ENCODE data around the gene BRD4. TPM values are rescaled to one million over a fixed set of nuclear protein-coding genes. Genes with fewer than 3 reads are reported as not detected.

BRD4 gene
- polyA plus RNA-seq, 3 donors: 52.9 to 61.5 (median 56.8) TPM

DNA sequence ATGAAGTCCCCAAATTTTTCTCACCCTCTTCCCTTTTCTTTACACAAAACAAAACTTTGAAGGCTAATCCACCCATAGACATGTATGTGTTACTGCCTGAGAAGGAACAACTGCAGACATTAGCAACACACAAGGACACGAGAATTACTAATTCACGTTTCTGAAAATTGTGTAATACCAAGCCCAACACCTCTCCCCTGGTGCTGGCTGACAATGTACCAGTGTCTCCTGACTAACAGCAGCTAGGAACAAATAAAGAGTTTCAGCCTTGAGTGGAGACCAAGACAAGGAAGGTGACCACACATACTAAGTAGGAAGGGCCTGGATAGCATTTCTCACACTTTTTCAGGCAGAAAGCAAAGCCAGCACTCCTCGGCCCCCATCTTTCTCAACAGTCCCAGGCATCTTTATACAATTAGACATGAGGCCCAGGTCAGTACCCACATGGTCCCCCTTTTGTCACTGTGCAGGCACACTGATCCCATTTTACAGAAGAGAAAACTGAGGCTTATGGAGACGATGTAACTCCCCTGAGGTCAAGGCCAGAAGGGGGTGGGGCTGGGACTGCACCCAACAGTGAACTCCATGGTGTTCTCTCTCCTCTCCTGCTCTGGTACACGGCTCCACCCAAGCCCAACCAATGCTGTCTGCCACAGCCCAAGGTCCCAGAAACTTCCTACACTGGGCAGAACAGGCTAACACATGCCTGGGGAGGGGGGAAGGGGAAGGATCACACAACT, 8.7 kb downstream of the BRD4 start:
- no peak for DNase-seq (ENCODE audit: extremely low read depth in 1 of 11, low read depth in 9 of 11, low spot score in 4 of 11)

DNA sequence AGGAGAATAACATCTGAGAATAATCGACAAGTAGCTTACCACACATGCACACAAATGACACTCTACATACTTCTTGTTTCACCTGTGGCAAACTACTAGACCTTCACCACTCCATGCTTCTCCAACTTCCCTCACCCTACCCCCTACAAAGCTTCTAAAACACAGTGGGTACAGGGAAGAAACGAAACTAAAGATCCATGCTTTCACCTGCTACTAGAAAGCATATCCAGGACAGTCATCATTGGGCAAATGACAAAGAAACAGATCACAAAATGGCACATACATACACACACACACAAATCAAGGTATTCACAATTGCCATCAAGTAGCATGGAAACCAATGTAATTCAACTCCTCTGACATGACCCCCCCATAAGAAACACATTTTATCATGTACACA, 10.6 kb downstream of the BRD4 start:
- no peak for DNase-seq (ENCODE audit: extremely low read depth in 1 of 11, low read depth in 9 of 11, low spot score in 4 of 11)

DNA sequence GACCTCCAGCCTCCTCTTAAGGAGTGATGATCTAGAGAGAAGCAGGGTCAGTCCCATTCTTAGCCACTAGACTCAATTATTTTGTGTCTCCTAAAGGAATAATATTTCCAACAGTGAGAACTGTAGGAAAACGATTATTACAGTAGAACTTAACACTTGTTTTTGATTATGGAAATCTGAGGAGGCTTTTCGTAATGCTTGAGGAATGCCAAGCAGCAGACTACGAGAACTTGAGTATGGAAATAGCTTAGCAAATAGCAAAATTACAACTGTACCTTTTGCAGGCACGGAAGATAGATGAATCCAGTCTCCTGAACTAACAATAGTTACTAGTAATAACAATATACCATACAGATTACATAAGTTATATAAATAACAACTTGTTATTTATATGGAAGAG, 12.2 kb downstream of the BRD4 start:
- DNase-seq (ENCODE audit: extremely low read depth in 1 of 11, low read depth in 9 of 11, low spot score in 4 of 11): no peak

DNA sequence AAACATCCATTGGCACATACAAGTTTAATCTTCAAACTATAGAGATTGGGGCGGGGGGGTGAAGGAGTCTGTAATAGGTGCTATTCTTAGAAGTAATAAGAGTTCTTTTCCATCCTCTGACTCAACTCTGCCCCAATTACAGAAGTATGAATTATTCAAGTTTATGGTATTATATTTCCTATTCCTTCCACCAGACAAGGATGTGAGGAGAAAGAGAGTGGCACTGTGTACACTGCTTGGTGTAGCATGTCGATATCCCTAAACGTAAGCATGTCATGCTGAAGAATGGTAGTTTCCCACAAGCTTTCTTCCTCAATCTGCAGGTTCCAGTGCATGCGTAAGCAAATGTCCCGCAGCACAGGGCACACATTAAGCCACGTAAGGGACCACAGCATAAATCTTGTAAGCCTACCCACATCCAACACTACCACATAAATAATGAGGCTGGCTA, 14.1 kb downstream of the BRD4 start:
- no peak for DNase-seq (ENCODE audit: extremely low read depth in 1 of 11, low read depth in 9 of 11, low spot score in 4 of 11)

DNA sequence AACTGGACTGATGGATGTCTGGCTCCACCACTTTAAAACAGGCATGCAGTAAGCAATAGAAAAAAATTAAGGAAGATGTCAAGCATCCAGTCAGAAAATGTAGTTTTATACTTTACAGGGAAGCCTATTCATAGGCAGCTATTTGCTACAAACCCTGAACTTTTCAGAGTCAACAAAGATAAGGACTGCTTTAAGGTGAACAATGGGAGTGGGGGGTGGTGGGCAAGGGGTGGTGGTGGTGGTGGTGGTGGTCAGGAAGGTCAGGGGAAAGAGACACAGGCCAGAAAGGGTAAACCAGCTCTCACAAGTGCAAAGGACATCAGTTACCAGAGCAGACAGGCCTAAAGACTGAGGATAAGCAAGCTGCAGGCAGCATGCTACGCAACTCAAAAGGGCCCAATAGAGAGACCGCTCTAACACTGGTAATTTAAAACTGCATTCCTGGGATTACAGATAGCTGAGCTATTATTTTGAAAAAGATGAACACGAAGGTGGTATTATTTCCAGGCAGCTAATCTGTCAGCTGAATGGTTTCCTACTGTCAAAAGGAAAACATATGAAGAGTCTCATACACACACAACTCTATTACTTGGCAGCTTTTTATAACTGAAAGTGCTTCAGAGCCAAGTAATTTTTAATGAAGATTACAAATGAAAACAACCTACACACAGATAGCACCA, 14.8 kb downstream of the BRD4 start:
- DNase-seq (ENCODE audit: extremely low read depth in 1 of 11, low read depth in 9 of 11, low spot score in 4 of 11): no peak

DNA sequence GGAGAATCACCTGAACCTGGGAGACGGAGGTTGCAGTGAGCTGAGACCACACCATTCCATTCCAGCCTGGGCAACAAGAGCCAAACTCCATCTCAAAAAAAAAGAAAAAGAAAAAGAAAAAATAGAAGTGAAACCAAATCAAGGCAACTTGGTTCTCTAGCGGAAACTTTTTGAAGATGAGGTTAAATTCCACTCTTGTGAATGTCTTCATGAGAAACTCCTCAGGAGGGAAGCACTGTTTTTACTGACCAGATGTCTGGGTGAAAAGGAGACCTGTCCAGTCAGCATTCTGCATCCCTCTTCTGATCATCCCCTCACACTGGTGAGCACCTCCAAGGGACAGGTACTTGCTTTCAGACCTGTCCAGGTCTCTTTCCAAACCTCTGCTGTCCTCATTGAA, 15.8 kb downstream of the BRD4 start:
- DNase-seq (ENCODE audit: extremely low read depth in 1 of 11, low read depth in 9 of 11, low spot score in 4 of 11): no peak

DNA sequence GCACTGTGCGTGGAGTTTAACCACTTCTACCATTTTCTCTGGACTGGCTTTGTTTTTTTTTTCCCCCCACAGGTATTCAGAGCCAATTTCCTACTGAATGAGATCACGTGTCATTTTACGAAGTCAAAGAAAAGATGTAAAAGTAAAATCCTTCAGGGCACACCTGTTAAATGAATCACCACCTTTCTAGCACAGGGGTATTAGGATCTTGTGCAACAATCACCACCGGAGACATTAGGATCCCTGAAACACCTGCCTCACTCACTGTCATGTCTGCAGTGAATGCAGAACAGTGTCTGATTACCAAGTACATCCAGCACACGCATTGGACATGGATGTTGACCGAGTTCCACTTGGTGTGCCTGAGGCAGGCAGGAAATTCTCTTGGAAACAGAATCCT, 17.2 kb downstream of the BRD4 start:
- no peak for DNase-seq (ENCODE audit: extremely low read depth in 1 of 11, low read depth in 9 of 11, low spot score in 4 of 11)

DNA sequence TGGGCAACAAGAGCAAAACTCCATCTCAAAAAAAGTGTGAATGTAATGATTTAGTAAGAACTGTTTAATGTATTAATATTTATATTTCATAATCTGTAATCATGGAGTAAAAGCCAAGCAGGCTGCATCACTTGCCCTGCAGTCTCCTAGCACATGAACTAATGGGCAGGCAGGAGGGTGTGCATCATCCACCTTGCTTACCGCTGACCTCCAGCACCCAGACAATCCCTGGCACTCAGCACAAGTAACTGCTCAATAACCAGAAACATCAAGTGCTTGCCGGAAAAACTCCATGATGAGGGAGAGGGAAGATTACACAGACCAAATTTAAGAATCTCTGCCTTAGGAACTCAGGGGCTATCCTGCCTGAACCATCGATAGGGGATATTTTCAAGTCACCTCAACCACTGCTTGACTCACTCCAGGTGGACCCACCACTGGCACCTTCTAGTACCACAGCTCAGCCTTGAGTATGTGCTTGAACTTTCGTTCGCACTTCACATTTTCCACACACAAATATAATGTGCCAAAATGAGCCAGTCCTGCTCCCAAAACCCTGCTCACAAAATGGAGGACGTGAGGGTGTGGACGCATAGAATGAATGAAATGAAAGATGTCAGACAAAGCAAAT, 18.6 kb downstream of the BRD4 start:
- no peak for DNase-seq (ENCODE audit: extremely low read depth in 1 of 11, low read depth in 9 of 11, low spot score in 4 of 11)

DNA sequence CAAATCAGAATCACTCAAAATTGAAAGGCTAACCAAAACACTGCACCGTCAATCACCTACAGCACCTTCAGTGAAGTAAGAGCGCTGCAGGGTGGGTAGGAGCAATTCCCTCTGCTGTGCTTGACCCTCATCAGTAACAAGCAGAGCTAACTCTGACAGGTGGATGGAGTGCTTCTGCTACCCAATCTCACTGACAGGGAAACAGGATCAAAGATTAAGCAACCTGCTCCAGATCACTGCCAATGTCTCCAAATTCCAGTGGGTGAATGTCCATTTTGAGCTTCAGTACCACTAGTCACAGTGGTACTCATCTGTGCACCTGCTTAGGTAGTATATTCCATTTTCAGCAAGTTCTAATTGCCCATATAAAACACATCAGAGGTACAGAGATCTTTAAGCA, 25.2 kb downstream of the BRD4 start:
- no peak for DNase-seq (ENCODE audit: extremely low read depth in 1 of 11, low read depth in 9 of 11, low spot score in 4 of 11)

DNA sequence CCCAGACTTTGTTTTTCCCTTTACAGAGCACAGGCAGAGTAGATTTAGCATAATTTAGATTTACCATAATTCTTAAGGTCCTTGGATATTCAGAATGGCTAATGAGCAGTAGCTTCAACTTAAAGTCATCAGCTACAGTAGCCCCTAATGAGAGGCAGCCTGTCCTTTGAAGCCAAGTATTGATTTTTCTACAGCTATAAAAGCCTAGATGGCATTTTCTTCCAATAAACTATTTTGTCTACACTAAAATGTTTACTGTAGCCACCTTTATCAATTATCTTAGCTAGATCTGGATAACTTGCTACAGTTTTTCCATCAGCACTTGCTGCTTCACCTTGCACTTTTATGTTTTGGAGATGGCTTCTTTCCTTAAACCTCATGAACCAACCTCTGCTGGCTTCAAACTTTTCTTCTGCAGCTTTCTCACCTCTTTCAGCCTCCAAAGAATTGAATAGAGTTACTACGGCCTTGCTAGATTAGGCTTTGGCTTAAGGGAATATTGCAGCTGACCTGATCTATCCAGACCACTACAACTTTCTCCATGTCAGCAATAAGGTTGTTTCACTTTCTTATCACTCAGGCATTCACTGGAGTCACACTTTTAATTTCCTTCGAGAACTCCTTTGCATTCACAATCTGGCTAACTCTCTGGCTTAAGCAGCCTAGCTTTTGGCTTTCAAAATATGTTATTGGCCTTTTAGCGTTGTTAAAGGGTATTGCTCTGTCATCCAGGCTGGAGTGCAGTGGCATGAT, 26.6 kb downstream of the BRD4 start:
- DNase-seq (ENCODE audit: extremely low read depth in 1 of 11, low read depth in 9 of 11, low spot score in 4 of 11): no peak

DNA sequence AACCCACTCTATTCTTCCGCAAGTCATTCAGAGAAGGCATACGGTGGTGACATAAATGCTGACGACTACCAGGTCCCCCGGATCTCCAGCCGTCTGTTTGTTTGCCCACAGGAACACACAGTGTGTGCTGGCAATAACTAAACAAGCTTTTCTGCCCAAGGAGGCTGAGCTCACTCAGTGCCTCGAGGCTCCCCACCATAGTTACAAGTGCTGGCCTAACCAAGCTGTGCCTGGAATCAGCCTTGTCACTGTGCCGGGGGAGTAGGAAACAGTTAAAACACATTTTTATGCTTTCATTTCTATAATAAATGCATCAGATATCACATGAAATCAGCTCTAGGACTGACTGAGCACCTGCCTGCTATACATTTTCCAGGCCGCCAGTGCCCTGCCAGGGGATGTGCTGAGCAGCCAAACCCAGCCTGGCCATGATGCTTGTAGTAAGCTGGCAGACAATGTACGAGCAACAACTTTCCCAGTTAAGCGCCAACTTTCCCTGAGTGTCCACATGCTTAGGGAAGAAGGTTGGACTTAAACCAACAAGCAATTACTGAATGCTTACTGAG, 28.1 kb downstream of the BRD4 start:
- DNase-seq (ENCODE audit: extremely low read depth in 1 of 11, low read depth in 9 of 11, low spot score in 4 of 11): no peak

DNA sequence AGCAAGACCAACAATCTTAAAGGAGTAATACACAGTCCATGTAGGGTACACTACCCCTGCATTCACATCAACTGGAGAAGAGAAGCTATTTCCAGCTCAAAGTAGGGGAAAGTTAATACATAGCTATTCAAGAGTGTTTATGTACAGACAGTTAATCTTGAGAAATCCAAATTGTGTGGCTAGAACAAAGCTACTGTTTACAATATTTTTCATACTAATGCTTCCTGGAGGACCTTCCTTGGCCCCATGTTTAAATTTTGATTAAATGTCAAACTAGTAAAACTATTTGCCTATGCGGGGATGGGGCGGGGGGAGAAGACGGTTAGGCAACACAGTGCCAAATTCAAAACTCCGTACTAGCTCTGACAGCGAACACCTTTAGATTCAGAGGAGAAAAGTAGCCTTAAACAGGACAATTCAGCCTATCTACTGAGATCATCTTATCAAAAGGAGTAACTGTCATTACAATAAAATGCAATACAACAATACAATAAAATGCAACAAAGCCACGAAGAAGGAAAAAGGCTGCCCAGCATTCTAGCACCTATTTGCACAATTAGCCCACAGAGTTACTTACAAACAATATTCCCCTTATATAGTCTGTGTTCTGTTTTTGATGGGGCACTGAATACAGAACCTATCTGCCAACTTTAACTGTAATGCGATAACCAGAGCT, 29.1 kb downstream of the BRD4 start:
- no peak for DNase-seq (ENCODE audit: extremely low read depth in 1 of 11, low read depth in 9 of 11, low spot score in 4 of 11)

DNA sequence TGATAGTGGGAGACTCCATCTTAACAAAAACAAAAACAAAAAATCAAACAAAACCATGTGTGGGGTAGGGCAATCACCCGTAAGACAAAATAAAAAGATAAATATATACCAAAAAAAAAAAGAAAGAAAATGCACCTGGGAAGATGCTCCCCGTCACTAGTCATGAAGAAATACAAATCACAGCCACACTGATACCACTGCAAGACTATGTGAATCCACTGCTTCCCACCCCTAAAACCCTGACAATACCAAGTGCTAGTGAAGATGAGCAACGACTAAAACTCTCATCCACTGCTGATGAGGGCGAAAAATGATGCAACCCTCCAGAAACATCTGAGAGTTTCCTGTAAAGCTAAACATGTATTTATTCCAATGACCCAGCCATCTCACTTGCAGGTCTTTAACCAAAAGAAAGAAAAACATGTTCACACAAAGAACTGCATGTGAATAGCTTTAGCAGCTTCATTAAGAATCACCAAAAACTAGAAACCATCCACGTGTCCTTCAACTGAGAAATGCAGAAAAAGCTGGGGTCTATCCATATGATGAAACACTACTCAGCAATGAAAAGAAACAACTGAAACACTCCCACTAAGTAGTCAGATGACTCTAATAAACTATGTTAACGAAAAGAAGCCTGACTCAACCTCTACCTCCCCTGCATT, 31.7 kb downstream of the BRD4 start:
- DNase-seq (ENCODE audit: extremely low read depth in 1 of 11, low read depth in 9 of 11, low spot score in 4 of 11): no peak

DNA sequence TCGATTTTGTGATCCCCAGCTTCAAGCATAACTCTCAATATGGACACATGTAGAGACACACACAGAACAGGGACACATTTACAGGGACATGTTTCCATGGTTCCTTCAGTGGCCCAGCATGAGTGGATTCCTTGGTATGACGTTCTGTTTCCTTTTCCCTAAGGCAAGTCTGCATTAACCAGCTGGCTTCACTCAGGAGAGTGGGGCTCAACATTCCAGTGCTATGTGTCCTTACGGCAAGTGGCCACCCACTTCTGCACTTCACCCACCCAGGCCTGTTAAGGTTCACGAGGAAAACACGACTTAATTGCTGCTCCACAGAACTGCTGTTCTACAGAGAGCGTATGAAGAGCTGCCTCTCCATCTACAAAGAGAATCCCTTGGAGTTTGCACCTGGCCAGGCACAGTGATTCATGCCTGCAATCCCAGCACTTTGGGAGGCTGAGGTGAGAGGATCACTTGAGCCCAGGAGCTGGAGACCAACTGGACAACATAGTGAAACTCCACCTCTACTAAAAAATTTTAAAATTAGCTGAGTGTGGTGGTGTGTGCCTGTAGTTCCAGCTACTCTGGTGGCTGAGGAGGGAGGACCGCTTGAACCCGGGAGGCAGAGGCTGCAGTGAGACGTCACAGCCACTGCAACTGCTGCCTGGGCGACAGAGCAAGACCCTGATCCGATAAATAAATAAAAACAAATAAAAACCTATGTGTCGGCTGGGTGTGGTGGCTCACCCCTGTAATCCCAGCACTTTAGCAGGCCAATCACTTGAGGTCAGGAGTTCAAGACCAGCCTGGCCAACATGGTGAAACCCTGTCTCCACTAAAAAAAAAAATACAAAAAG, 32.5 kb downstream of the BRD4 start:
- peak in 4 of 11 donors; percentile 15 to 64 (median 43) for DNase-seq (ENCODE audit: extremely low read depth in 1 of 11, low read depth in 9 of 11, low spot score in 4 of 11)

DNA sequence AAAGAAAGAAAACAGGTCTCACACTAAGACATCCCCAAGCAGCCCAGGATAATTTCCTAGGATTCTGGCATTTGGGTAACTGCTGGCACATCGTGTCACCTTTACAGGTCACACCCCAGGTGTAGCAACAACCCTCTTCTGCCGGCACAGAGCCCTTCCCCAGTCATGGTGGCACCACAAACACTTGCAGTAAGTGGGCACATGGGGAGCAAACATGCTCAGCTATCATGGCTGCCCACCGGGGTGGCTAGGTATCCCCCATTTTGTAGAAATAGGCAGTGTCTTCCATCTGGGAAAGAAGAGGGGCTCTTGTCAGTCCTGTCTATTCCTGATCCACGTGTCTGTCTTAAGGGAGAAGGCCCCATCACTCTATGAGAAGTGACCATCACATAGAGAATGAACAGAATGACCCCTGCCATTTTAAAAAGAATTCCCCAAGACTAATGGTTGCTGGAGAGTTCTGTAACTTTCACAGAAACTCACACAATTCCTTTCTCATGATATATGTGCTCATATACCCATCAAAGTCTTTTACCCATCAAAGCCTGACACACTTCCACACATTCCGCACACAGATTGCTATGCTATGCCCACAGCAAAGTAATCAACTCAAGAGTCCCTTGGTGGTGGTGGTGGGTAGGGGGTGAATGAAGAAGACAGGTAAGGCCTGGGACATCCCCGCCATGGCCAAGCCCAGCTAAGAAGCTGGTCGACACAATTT, 33.3 kb downstream of the BRD4 start:
- DNase-seq (ENCODE audit: extremely low read depth in 1 of 11, low read depth in 9 of 11, low spot score in 4 of 11): no peak

DNA sequence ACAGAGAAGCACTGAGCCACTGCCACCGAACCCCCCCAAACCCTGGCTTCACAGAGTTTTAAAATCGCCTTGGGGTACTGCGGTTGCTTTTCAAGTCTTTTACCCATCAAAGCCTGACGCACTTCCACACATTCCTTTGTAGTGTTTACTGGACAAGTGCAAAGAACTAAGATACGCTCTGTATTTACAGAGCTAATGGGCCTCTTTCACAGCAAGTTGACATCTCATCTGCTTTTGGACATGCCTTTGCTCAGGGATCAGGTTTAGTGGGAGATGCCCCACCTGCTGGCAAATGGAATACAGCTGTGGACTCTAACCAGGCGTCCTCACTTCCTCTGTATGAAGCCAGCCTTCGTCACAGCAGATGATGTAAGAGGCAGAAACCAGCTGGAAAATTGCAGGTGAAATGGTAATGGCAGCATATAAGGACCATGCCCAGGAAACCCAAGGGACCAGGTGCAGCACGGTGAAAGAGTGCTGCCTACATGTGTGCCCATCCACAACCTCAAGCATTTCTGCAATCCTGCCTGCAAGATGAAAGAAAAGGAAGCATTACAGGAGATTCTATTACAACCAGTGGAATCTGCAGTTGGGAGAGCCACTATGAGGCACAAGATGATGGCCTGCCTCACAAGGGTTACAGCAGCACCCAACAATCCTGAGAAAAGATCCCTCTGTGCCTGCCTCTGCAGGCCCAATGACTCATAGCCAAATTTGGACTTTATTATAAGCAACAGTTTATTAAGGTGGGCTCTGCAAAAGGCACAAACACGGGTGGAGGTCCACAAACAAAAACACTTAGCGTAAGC, 34.7 kb downstream of the BRD4 start:
- DNase-seq (ENCODE audit: extremely low read depth in 1 of 11, low read depth in 9 of 11, low spot score in 4 of 11): peak in 7 of 11 donors; percentile 30 to 69 (median 49)
